Neural cell (in vitro differentiated cells): ENCODE measurements around the gene IQGAP2. TPM values are rescaled to one million over a fixed set of nuclear protein-coding genes. Genes with fewer than 3 reads are reported as not detected.
"Not testable (repeated sequence)": the region's sequence is repeated elsewhere in the genome, so short reads cannot be mapped to it uniquely, and the experiment has no call there.

Experiments
- H2AFZ ChIP-seq: fragments of 200-600, 300-800 bp; sonication (generic), shearing (Covaris generic); 2 replicates; pipeline ENCODE4 v1.6.0; 2014; ENCODE audit warnings: low read depth, mild to moderate bottlenecking, antibody characterized with exemption, low read length, moderate library complexity
- H3F3A ChIP-seq: fragments of 200-600 bp; shearing (Covaris generic); 2 replicates; pipeline ENCODE4 v1.6.1; 2016; ENCODE audit warnings: mild to moderate bottlenecking, moderate library complexity, mixed read lengths, antibody characterized with exemption, low read length; ENCODE audit not compliant: insufficient read depth, poor library complexity, severe bottlenecking
- H3K27ac ChIP-seq: fragments of 200-600, 300-800 bp; sonication (generic), shearing (Covaris generic); 2 replicates; pipeline ENCODE4 v1.5.1; 2014; ENCODE audit warnings: mild to moderate bottlenecking, low read length, moderate library complexity
- H3K27me3 ChIP-seq: fragments of 300-800, 200-600 bp; sonication (generic), shearing (Covaris generic); 2 replicates; pipeline ENCODE4 v1.6.0; 2014; ENCODE audit warnings: mild to moderate bottlenecking, low read depth, low read length, moderate library complexity; ENCODE audit not compliant: insufficient read depth
- H3K36me3 ChIP-seq: fragments of 300-800, 200-600 bp; sonication (generic), shearing (Covaris generic); 2 replicates; pipeline ENCODE4 v1.5.1; 2014; ENCODE audit warnings: mild to moderate bottlenecking, antibody characterized with exemption, low read length, moderate library complexity; ENCODE audit not compliant: insufficient read depth
- H3K4me2 ChIP-seq: fragments of 300-800, 200-600 bp; sonication (generic), shearing (Covaris generic); 2 replicates; pipeline ENCODE4 v1.6.0; 2014; ENCODE audit warnings: mild to moderate bottlenecking, low read length
- H3K4me3 ChIP-seq: fragments of 300-800, 200-600 bp; sonication (generic), shearing (Covaris generic); 2 replicates; pipeline ENCODE4 v1.5.1; 2014; ENCODE audit warnings: mild to moderate bottlenecking, low read length, moderate library complexity
- H3K79me2 ChIP-seq: fragments of 200-600 bp; shearing (Covaris generic); replicated peaks from 2 replicates; pipeline ENCODE4 v1.6.0; 2014; ENCODE audit warnings: mild to moderate bottlenecking, low read length, moderate library complexity; ENCODE audit not compliant: insufficient read depth
- H3K9ac ChIP-seq: fragments of 300-800, 200-600 bp; sonication (generic), shearing (Covaris generic); 2 replicates; pipeline ENCODE4 v1.6.1; 2016; ENCODE audit warnings: mild to moderate bottlenecking, low read length, mixed read lengths
- H3K9me2 ChIP-seq: fragments of 200-600 bp; shearing (Covaris generic); 2 replicates; pipeline ENCODE4 v1.6.1; 2016; ENCODE audit warnings: mild to moderate bottlenecking, low read length, mixed read lengths; ENCODE audit not compliant: insufficient read depth
- H3K9me3 ChIP-seq: fragments of 200-600, 300-800 bp; sonication (generic), shearing (Covaris generic); 2 replicates; pipeline ENCODE4 v1.6.1; 2016; ENCODE audit warnings: mild to moderate bottlenecking, mixed run types, low read length, moderate library complexity, mixed read lengths
- H4K20me1 ChIP-seq: fragments of 200-600 bp; shearing (Covaris generic); 2 replicates; pipeline ENCODE4 v1.6.1; 2016; ENCODE audit warnings: mild to moderate bottlenecking, mixed run types; ENCODE audit not compliant: insufficient read depth
- CTCF ChIP-seq: fragments of 450-650 bp; IDR thresholded peaks from 2 replicates; pipeline ENCODE4 v1.5.1; 2014; ENCODE audit warnings: antibody characterized with exemption, mild to moderate bottlenecking, moderate library complexity; ENCODE audit not compliant: poor library complexity, severe bottlenecking
- EP300 ChIP-seq: fragments of 450-650 bp; conservative IDR thresholded peaks from 2 replicates; pipeline ENCODE4 v1.6.1; 2014; ENCODE audit warnings: antibody characterized with exemption, mild to moderate bottlenecking, moderate library complexity; ENCODE audit not compliant: poor library complexity, severe bottlenecking
- EZH2 ChIP-seq: fragments of 200-600, 300-800 bp; shearing (Covaris generic), sonication (generic); IDR thresholded peaks from 2 replicates; pipeline ENCODE4 v1.6.1; 2014; ENCODE audit warnings: antibody characterized with exemption, low read length, borderline replicate concordance, mild to moderate bottlenecking; ENCODE audit not compliant: insufficient read depth, poor library complexity, severe bottlenecking
- MXI1 ChIP-seq: fragments of 450-650 bp; conservative IDR thresholded peaks from 2 replicates; pipeline ENCODE4 v1.6.1; 2014; ENCODE audit warnings: antibody characterized with exemption, mild to moderate bottlenecking; ENCODE audit not compliant: poor library complexity, severe bottlenecking
- POLR2AphosphoS5 ChIP-seq: IDR thresholded peaks from 2 replicates; pipeline ENCODE4 v1.6.1; 2012
- RAD21 ChIP-seq: fragments of 450-650 bp; conservative IDR thresholded peaks from 2 replicates; pipeline ENCODE4 v1.6.1; 2014; ENCODE audit warnings: antibody characterized with exemption, mild to moderate bottlenecking, moderate library complexity
- SMC3 ChIP-seq: fragments of 450-650 bp; conservative IDR thresholded peaks from 2 replicates; pipeline ENCODE4 v1.6.1; 2014; ENCODE audit warnings: antibody characterized with exemption, mild to moderate bottlenecking, moderate library complexity; ENCODE audit not compliant: poor library complexity
- TAF1 ChIP-seq: IDR thresholded peaks from 2 replicates; pipeline ENCODE4 v1.6.1; 2012; ENCODE audit warnings: low read depth
- polyA plus RNA-seq: library from polyadenylated mRNA; depleted of rRNA; stranded (reverse); fragments of >200 nt; gene quantifications from 2 replicates; pipeline ENCODE4 v1.2.3, GENCODE V29; 2014
- TF ChIP-seq, protein P1 (sequence below): IDR thresholded peaks from 2 replicates; pipeline ENCODE4 v1.6.1; 2012; ENCODE audit warnings: borderline replicate concordance

IQGAP2 gene
- polyA plus RNA-seq, 1 donor from 2014 or later: 5.2 TPM

DNA sequence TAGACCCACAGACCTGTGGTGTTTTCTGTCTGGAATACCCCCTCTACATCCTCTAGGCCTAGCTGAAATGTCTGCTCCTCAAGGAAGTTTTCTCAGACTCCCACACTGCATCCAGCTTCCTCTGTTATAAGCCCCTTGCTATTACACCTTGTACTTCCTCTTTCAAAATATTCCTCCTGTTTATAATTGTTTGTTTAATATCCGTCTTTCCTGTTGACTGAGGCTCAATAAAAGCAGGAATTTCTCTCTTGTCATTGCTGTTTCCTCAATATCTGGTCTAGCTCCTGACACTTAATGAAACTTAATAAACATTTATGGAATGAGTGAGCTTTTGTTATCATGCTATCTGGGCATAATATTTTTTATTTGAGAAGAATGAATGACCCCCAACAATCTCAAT, 34.1 kb upstream of the IQGAP2 start:
- no peak overlapping the region for H3K4me3 ChIP-seq
- H3K36me3 ChIP-seq: no peaks in the 10 kb centered on the region
- no peak overlapping the region for H2AFZ ChIP-seq
- no peak for TF ChIP-seq MXI1
- no peak for TF ChIP-seq POLR2AphosphoS5
- no peak for TF ChIP-seq TAF1
- no peak for TF ChIP-seq SMC3
- TF ChIP-seq CTCF: no peak
- TF ChIP-seq EP300: no peak
- TF ChIP-seq EZH2: no peak
- TF ChIP-seq, protein P1, sequence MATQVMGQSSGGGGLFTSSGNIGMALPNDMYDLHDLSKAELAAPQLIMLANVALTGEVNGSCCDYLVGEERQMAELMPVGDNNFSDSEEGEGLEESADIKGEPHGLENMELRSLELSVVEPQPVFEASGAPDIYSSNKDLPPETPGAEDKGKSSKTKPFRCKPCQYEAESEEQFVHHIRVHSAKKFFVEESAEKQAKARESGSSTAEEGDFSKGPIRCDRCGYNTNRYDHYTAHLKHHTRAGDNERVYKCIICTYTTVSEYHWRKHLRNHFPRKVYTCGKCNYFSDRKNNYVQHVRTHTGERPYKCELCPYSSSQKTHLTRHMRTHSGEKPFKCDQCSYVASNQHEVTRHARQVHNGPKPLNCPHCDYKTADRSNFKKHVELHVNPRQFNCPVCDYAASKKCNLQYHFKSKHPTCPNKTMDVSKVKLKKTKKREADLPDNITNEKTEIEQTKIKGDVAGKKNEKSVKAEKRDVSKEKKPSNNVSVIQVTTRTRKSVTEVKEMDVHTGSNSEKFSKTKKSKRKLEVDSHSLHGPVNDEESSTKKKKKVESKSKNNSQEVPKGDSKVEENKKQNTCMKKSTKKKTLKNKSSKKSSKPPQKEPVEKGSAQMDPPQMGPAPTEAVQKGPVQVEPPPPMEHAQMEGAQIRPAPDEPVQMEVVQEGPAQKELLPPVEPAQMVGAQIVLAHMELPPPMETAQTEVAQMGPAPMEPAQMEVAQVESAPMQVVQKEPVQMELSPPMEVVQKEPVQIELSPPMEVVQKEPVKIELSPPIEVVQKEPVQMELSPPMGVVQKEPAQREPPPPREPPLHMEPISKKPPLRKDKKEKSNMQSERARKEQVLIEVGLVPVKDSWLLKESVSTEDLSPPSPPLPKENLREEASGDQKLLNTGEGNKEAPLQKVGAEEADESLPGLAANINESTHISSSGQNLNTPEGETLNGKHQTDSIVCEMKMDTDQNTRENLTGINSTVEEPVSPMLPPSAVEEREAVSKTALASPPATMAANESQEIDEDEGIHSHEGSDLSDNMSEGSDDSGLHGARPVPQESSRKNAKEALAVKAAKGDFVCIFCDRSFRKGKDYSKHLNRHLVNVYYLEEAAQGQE: no peak
- no peak for TF ChIP-seq RAD21
- no peaks in the 10 kb centered on the region for H3K27me3 ChIP-seq
- no peak overlapping the region for H3K27ac ChIP-seq
- no peaks in the 10 kb centered on the region for H4K20me1 ChIP-seq
- H3K9me2 ChIP-seq: no peaks in the 10 kb centered on the region
- H3K9me3 ChIP-seq: no peaks in the 10 kb centered on the region
- no peak overlapping the region for H3K9ac ChIP-seq
- no peaks in the 10 kb centered on the region for H3F3A ChIP-seq
- no peaks in the 10 kb centered on the region for H3K79me2 ChIP-seq
- H3K4me2 ChIP-seq: no peak overlapping the region

GRCh38 chr5:76369668-76370067, 33.4 kb upstream of the IQGAP2 start:
- not testable (repeated sequence) for H3K27ac ChIP-seq, H4K20me1 ChIP-seq, H3K9ac ChIP-seq, H3K9me2 ChIP-seq, H3K27me3 ChIP-seq, H3K4me3 ChIP-seq, H3K9me3 ChIP-seq, H3F3A ChIP-seq, H3K36me3 ChIP-seq, H3K79me2 ChIP-seq, H2AFZ ChIP-seq, H3K4me2 ChIP-seq

- H3K9me3 ChIP-seq: no peaks in the 10 kb centered on the region
- H3K79me2 ChIP-seq: no peaks in the 10 kb centered on the region
- no peaks in the 10 kb centered on the region for H3F3A ChIP-seq
- no peak for TF ChIP-seq RAD21
- no peak for TF ChIP-seq EP300
- no peak for TF ChIP-seq CTCF
- TF ChIP-seq SMC3: no peak
- TF ChIP-seq EZH2: no peak
- TF ChIP-seq MXI1: no peak
- TF ChIP-seq POLR2AphosphoS5: no peak
- TF ChIP-seq, protein P1: no peak
- no peaks in the 10 kb centered on the region for H3K27me3 ChIP-seq
- no peaks in the 10 kb centered on the region for H4K20me1 ChIP-seq
- no peaks in the 10 kb centered on the region for H3K9me2 ChIP-seq
- no peak overlapping the region for H2AFZ ChIP-seq
- H3K4me2 ChIP-seq: no peak overlapping the region
- H3K9ac ChIP-seq: no peak overlapping the region
- no peak overlapping the region for H3K4me3 ChIP-seq
- no peaks in the 10 kb centered on the region for H3K36me3 ChIP-seq
- no peak overlapping the region for H3K27ac ChIP-seq
These were observed 31.1 kb upstream of the IQGAP2 start for GRCh38 chr5:76371960-76372322.
